ENCODE measurements around the gene ABCF3. TPM values are rescaled to one million over a fixed set of nuclear protein-coding genes. Genes with fewer than 3 reads are reported as not detected.

Gene ABCF3
- total RNA-seq, 1 experiment from 2014 or later: 79.4 TPM

Other genes starting within 250 kb of the ABCF3 start
- 6.6 and 7.9 TPM in 2 replicates for gene ABCC5, start 168.3 kb upstream of the ABCF3 start, total RNA-seq (2014; rRNA removed; shearing (Covaris generic); ENCODE audit: low replicate concordance)
- not detected in 2 replicates for gene HTR3D, start 154.5 kb upstream of the ABCF3 start, total RNA-seq (2014; rRNA removed; shearing (Covaris generic); ENCODE audit: low replicate concordance)
- not detected in 2 replicates for gene HTR3C, start 133.2 kb upstream of the ABCF3 start, total RNA-seq (2014; rRNA removed; shearing (Covaris generic); ENCODE audit: low replicate concordance)
- gene HTR3E, start 89.1 kb upstream of the ABCF3 start, total RNA-seq (2014; rRNA removed; shearing (Covaris generic); ENCODE audit: low replicate concordance): not detected in 2 replicates
- gene EIF2B5, start 50.8 kb upstream of the ABCF3 start, total RNA-seq (2014; rRNA removed; shearing (Covaris generic); ENCODE audit: low replicate concordance): 41.7 and 50.5 TPM in 2 replicates
- gene DVL3, start 30.8 kb upstream of the ABCF3 start, total RNA-seq (2014; rRNA removed; shearing (Covaris generic); ENCODE audit: low replicate concordance): 20.8 and 42.6 TPM in 2 replicates
- gene AP2M1, start 11.3 kb upstream of the ABCF3 start, total RNA-seq (2014; rRNA removed; shearing (Covaris generic); ENCODE audit: low replicate concordance): 688 and 946 TPM in 2 replicates
- gene VWA5B2, start 43.4 kb downstream of the ABCF3 start, total RNA-seq (2014; rRNA removed; shearing (Covaris generic); ENCODE audit: low replicate concordance): not detected in 2 replicates
- 57.2 and 59.0 TPM in 2 replicates for gene ALG3, start 62.8 kb downstream of the ABCF3 start, total RNA-seq (2014; rRNA removed; shearing (Covaris generic); ENCODE audit: low replicate concordance)
- gene EEF1AKMT4, start 63.5 kb downstream of the ABCF3 start, total RNA-seq (2014; rRNA removed; shearing (Covaris generic); ENCODE audit: low replicate concordance): 5.2 and 16.0 TPM in 2 replicates
- gene CAMK2N2, start 75.4 kb downstream of the ABCF3 start, total RNA-seq (2014; rRNA removed; shearing (Covaris generic); ENCODE audit: low replicate concordance): not detected in 2 replicates
- not detected in 2 replicates for gene ECE2, start 89.8 kb downstream of the ABCF3 start, total RNA-seq (2014; rRNA removed; shearing (Covaris generic); ENCODE audit: low replicate concordance)
- 1,179 and 1,305 TPM in 2 replicates for gene PSMD2, start 113.0 kb downstream of the ABCF3 start, total RNA-seq (2014; rRNA removed; shearing (Covaris generic); ENCODE audit: low replicate concordance)
- 378 and 439 TPM in 2 replicates for gene EIF4G1, start 128.4 kb downstream of the ABCF3 start, total RNA-seq (2014; rRNA removed; shearing (Covaris generic); ENCODE audit: low replicate concordance)
- 4.8 and 8.8 TPM in 2 replicates for gene FAM131A, start 151.4 kb downstream of the ABCF3 start, total RNA-seq (2014; rRNA removed; shearing (Covaris generic); ENCODE audit: low replicate concordance)
- gene CLCN2, start 175.4 kb downstream of the ABCF3 start, total RNA-seq (2014; rRNA removed; shearing (Covaris generic); ENCODE audit: low replicate concordance): 2.6 and 2.9 TPM in 2 replicates
- 138 and 139 TPM in 2 replicates for gene POLR2H, start 175.5 kb downstream of the ABCF3 start, total RNA-seq (2014; rRNA removed; shearing (Covaris generic); ENCODE audit: low replicate concordance)
- gene THPO, start 192.0 kb downstream of the ABCF3 start, total RNA-seq (2014; rRNA removed; shearing (Covaris generic); ENCODE audit: low replicate concordance): not detected in 2 replicates
- gene CHRD, start 193.9 kb downstream of the ABCF3 start, total RNA-seq (2014; rRNA removed; shearing (Covaris generic); ENCODE audit: low replicate concordance): 0.03 TPM in 1 of 2 replicates, not detected in the other

All from MG63 (cell line).